CD14-positive monocyte (primary cell): ENCODE measurements around the gene SLC22A23. TPM values are rescaled to one million over a fixed set of nuclear protein-coding genes. Genes with fewer than 3 reads are reported as not detected.
"Not testable (repeated sequence)": the region's sequence is repeated elsewhere in the genome, so short reads cannot be mapped to it uniquely, and the experiment has no call there.

Experiments
- DNase-seq, 3 donors: peaks; one replicate each; pipeline ENCODE4 v3.0.0-alpha.2; 2011 to 2022
- H2AFZ ChIP-seq: 2 replicates; pipeline ENCODE4 v1.6.0; 2012; ENCODE audit warnings: mild to moderate bottlenecking, low read depth, low read length, inconsistent platforms; ENCODE audit not compliant: insufficient read depth, poor library complexity, severe bottlenecking
- H3K27ac ChIP-seq, 2 donors: 1 replicate in 1 of 2; 2 replicates in 1 of 2; pipeline ENCODE4 v1.5.1; 2012 to 2013; ENCODE audit warnings: low read length in 2 of 2, control low read depth in 1 of 2, inconsistent platforms in 1 of 2, low read depth in 1 of 2, mild to moderate bottlenecking in 1 of 2
- H3K27me3 ChIP-seq, 2 donors: one replicate each; pipeline versions ENCODE4 v1.6.0 to v1.6.1; 2011 to 2013; ENCODE audit warnings: low read length in 2 of 2; ENCODE audit not compliant: control insufficient read depth in 2 of 2, insufficient read depth in 2 of 2
- H3K36me3 ChIP-seq, 2 donors: replicated peaks in 1 of 2; 1 replicate in 1 of 2; 2 replicates in 1 of 2; pipeline versions ENCODE4 v1.5.1 to v1.6.1; 2012 to 2013; ENCODE audit warnings: low read length in 2 of 2, control low read depth in 1 of 2, inconsistent platforms in 1 of 2, mild to moderate bottlenecking in 1 of 2; ENCODE audit not compliant: insufficient read depth in 2 of 2, control insufficient read depth in 1 of 2
- H3K4me1 ChIP-seq, 2 donors: 1 replicate in 1 of 2; 2 replicates in 1 of 2; pipeline versions ENCODE4 v1.5.1 to v1.6.1; 2012 to 2013; ENCODE audit warnings: low read length in 2 of 2, control low read depth in 1 of 2, inconsistent platforms in 1 of 2, mild to moderate bottlenecking in 1 of 2, moderate library complexity in 1 of 2; ENCODE audit not compliant: insufficient read depth in 2 of 2, control insufficient read depth in 1 of 2
- H3K4me2 ChIP-seq: replicated peaks from 2 replicates; pipeline ENCODE3; 2012; ENCODE audit warnings: low read length, moderate library complexity, mild to moderate bottlenecking; ENCODE audit not compliant: poor library complexity, severe bottlenecking; ENCODE audit errors: extremely low read depth
- H3K4me3 ChIP-seq, 3 experiments: fragments of 200-600 bp in 1 of 3; sonication (generic) in 1 of 3; replicated peaks in 1 of 3; 1 replicate in 2 of 3; 2 replicates in 1 of 3; pipeline ENCODE4 v1.5.1; 2011 to 2013; ENCODE audit warnings: low read length in 3 of 3, mild to moderate bottlenecking in 3 of 3, control low read depth in 2 of 3, low read depth in 2 of 3, inconsistent platforms in 1 of 3, moderate library complexity in 1 of 3
- H3K79me2 ChIP-seq: 2 replicates; pipeline ENCODE4 v1.6.0; 2012; ENCODE audit warnings: mild to moderate bottlenecking, control low read depth, inconsistent platforms, low read length, moderate library complexity; ENCODE audit not compliant: insufficient read depth
- H3K9ac ChIP-seq: 2 replicates; pipeline ENCODE4 v1.6.0; 2017; ENCODE audit warnings: low read length, mild to moderate bottlenecking; ENCODE audit not compliant: insufficient read depth, poor library complexity, severe bottlenecking
- H3K9me3 ChIP-seq, 2 donors: replicated peaks in 1 of 2; 1 replicate in 1 of 2; 2 replicates in 1 of 2; pipeline versions ENCODE4 v1.5.1 to v1.6.1; 2012 to 2013; ENCODE audit warnings: low read length in 2 of 2, control low read depth in 1 of 2; ENCODE audit not compliant: control insufficient read depth in 1 of 2, insufficient read depth in 1 of 2
- H4K20me1 ChIP-seq: 2 replicates; pipeline ENCODE4 v1.6.0; 2012; ENCODE audit warnings: mild to moderate bottlenecking, low read length, control low read depth, moderate library complexity; ENCODE audit not compliant: insufficient read depth
- H3K27ac Mint-ChIP-seq, 7 donors: one replicate each; pipeline ENCODE4 v1.8.0; 2020; ENCODE audit warnings: mild to moderate bottlenecking in 7 of 7, mixed read lengths in 7 of 7, moderate library complexity in 6 of 7, inconsistent platforms in 2 of 7
- H3K27me3 Mint-ChIP-seq, 3 donors: one replicate each; pipeline ENCODE4 v1.8.0; 2021 to 2022; ENCODE audit warnings: low read depth in 3 of 3, mild to moderate bottlenecking in 3 of 3, mixed read lengths in 3 of 3, moderate library complexity in 3 of 3, inconsistent platforms in 1 of 3
- H3K36me3 Mint-ChIP-seq, 2 donors: one replicate each; pipeline ENCODE4 v1.8.0; 2020; ENCODE audit warnings: mixed read lengths in 2 of 2, inconsistent platforms in 1 of 2, mild to moderate bottlenecking in 1 of 2
- H3K4me1 Mint-ChIP-seq: one replicate; pipeline ENCODE4 v1.8.0; 2020; ENCODE audit warnings: mild to moderate bottlenecking, mixed read lengths
- H3K4me3 Mint-ChIP-seq, 2 donors: one replicate each; pipeline ENCODE4 v1.8.0; 2020; ENCODE audit warnings: mild to moderate bottlenecking in 2 of 2, mixed read lengths in 2 of 2, moderate library complexity in 1 of 2
- H3K9me3 Mint-ChIP-seq, 7 donors: one replicate each; pipeline ENCODE4 v1.8.0; 2020 to 2022; ENCODE audit warnings: mixed read lengths in 7 of 7, mild to moderate bottlenecking in 6 of 7, moderate library complexity in 6 of 7, inconsistent platforms in 2 of 7
- CTCF ChIP-seq: fragments of 200-600 bp; IDR thresholded peaks from one replicate; pipeline ENCODE4 v1.8.0; 2022; ENCODE audit warnings: antibody characterized with exemption, mild to moderate bottlenecking
- WGBS: methylation state at CpG from one replicate; pipeline ENCODE4 v1.1.5; 2013; ENCODE audit warnings: missing lambda C conversion rate; ENCODE audit not compliant: insufficient coverage; 5-methylcytosine and 5-hydroxymethylcytosine counted together
- intact Hi-C, 2 donors: fragments of 100-400 bp; cut with micrococcal nuclease; formaldehyde crosslinking; loops; one replicate each; pipeline versions ENCODE4 v1.15.0 to v1.15.1; 2023
- polyA plus RNA-seq, 3 donors: library from polyadenylated mRNA; depleted of rRNA in 1 of 3; unstranded in 2 of 3; stranded (reverse) in 1 of 3; fragments of 300-500 nt in 2 of 3; fragments of >200 nt in 1 of 3; fragmentation: Illumina TruSeq in 2 of 3; gene quantifications; 1 replicate in 2 of 3; 2 replicates in 1 of 3; pipeline ENCODE4 v1.2.3, GENCODE V29; 2012 to 2021

SLC22A23 gene
- polyA plus RNA-seq, 3 donors: 0.08 TPM; not detected in 2

- Histone ChIP-seq H3K27ac (no peak overlapping the region), H3K4me3 (no peak overlapping the region), H3K4me2 (no peak overlapping the region), H3K9me3 (no peaks in the 10 kb centered on the region), H4K20me1 (no peaks in the 10 kb centered on the region), H3K9ac (no peak overlapping the region), H2AFZ (no peak overlapping the region), H3K36me3 (no peaks in the 10 kb centered on the region), H3K27me3 (no peaks in the 10 kb centered on the region), H3K4me1 (no peaks in the 10 kb centered on the region), H3K79me2 (no peaks in the 10 kb centered on the region)
- Mint-ChIP-seq H3K4me1 (peaks cover 4% of the 10 kb centered on the region), H3K27me3 (peaks cover 4 to 10% (median 7%) of the 10 kb centered on the region in 3 donors), H3K36me3 (no peaks in the 10 kb centered on the region), H3K27ac (no peak overlapping the region), H3K4me3 (no peak overlapping the region), H3K9me3 (peaks cover 0 to 3% (median 0%) of the 10 kb centered on the region in 7 donors)
- no peak for TF ChIP-seq CTCF
- DNase-seq: no peak
- 92% methylated on average over 7 of the region's 11 CpGs for WGBS
- intact Hi-C loops: no loop called here
Observed at GRCh38 chr6:3380344-3381232, 76.3 kb downstream of the SLC22A23 start.

- Histone ChIP-seq H3K4me1 (no peaks in the 10 kb centered on the region), H3K27ac (no peak overlapping the region), H3K79me2 (no peaks in the 10 kb centered on the region), H3K36me3 (no peaks in the 10 kb centered on the region), H3K4me3 (no peak overlapping the region), H3K9ac (no peak overlapping the region), H3K27me3 (no peaks in the 10 kb centered on the region), H2AFZ (no peak overlapping the region), H3K4me2 (no peak overlapping the region), H4K20me1 (no peaks in the 10 kb centered on the region), H3K9me3 (no peaks in the 10 kb centered on the region)
- Mint-ChIP-seq H3K4me3 (no peak overlapping the region), H3K9me3 (peaks cover 0 to 3% (median 0%) of the 10 kb centered on the region in 7 donors), H3K4me1 (peaks cover 4% of the 10 kb centered on the region), H3K27ac (no peak overlapping the region), H3K36me3 (no peaks in the 10 kb centered on the region), H3K27me3 (peaks cover 4 to 7% (median 5%) of the 10 kb centered on the region in 3 donors)
- no peak for DNase-seq
- intact Hi-C loops: no loop called here
- no peak for TF ChIP-seq CTCF
- 85% methylated on average over 4 of the region's 10 CpGs for WGBS
Observed at GRCh38 chr6:3379482-3380060, 77.3 kb downstream of the SLC22A23 start.

- H3K4me3 ChIP-seq, H3K27me3 Mint-ChIP-seq, H4K20me1 ChIP-seq, H3K79me2 ChIP-seq, H3K4me1 ChIP-seq, H3K4me2 ChIP-seq, H3K27ac Mint-ChIP-seq, intact Hi-C loops, H2AFZ ChIP-seq, H3K9me3 Mint-ChIP-seq, H3K9me3 ChIP-seq, H3K36me3 ChIP-seq, H3K27ac ChIP-seq, H3K4me1 Mint-ChIP-seq, H3K27me3 ChIP-seq, H3K4me3 Mint-ChIP-seq, H3K9ac ChIP-seq, DNase-seq, H3K36me3 Mint-ChIP-seq: not testable (repeated sequence)
- WGBS: 96% methylated on average over 3 of the region's 4 CpGs
Observed at GRCh38 chr6:3378808-3379207, 78.0 kb downstream of the SLC22A23 start.
